HepG2 (cell line): ENCODE measurements around the gene TMEM260. TPM values are rescaled to one million over a fixed set of nuclear protein-coding genes. Genes with fewer than 3 reads are reported as not detected.

Experiments
- ATAC-seq: fragments of 200-7000 bp; cut with Tn5 transposase; 3 replicates; pipeline ENCODE4 v1.9.1; 2020; ENCODE audit warnings: mild to moderate bottlenecking, moderate library complexity
- BruUV-seq: library from RNA; stranded (reverse); fragments of 400-500 nt; replicated peaks from 2 replicates; lab custom pipeline; 2021; lab: Mats Ljungman, UMichigan
- CTCF ChIA-PET: fragments of 300-600 bp; formaldehyde crosslinking; extraction: SDS; loops from one replicate; lab custom pipeline; 2021; ENCODE audit warnings: low total read pairs, inconsistent platforms, low intra/inter-chr PET ratio; lab: Yijun Ruan, JAX
- POLR2A ChIA-PET: fragments of 350-600 bp; sonication (Branson Sonifier 250); formaldehyde crosslinking; loops from one replicate; lab custom pipeline; 2020; ENCODE audit warnings: antibody characterized with exemption, inconsistent platforms; lab: Yijun Ruan, JAX
- DNase-seq: peaks from one replicate; pipeline ENCODE4 v3.0.0-alpha.2; 2015; ENCODE audit warnings: low spot score
- FAIRE-seq: peaks from 3 replicates; lab custom pipeline; 2011; peaks lifted over from hg19 to GRCh38; lab: Jason Lieb, UNC
- H2AFZ ChIP-seq: one replicate; pipeline ENCODE4 v1.6.1; 2011; ENCODE audit warnings: low read length, inconsistent platforms
- H3K27ac ChIP-seq: fragments of 300-600 bp; 3 replicates; pipeline ENCODE4 v1.8.0; 2011; ENCODE audit warnings: mixed run types, mild to moderate bottlenecking, mixed read lengths, low read length, inconsistent platforms; ENCODE audit not compliant: insufficient read depth; ENCODE audit errors: extremely low read length
- H3K27me3 ChIP-seq, 2 experiments: fragments of 200-600 bp in 1 of 2; 2 replicates in 1 of 2; 3 replicates in 1 of 2; pipeline versions ENCODE4 v1.6.0 to v1.8.0; 2011; ENCODE audit warnings: low read length in 2 of 2, mild to moderate bottlenecking in 2 of 2, moderate library complexity in 2 of 2, inconsistent platforms in 1 of 2; ENCODE audit not compliant: insufficient read depth in 2 of 2, control insufficient read depth in 1 of 2
- H3K36me3 ChIP-seq, 2 experiments: fragments of 200-600 bp in 1 of 2; replicated peaks in 1 of 2; 2 replicates in 1 of 2; 3 replicates in 1 of 2; pipeline versions ENCODE4 v1.5.1 to v1.8.0; 2011; ENCODE audit warnings: low read length in 2 of 2, inconsistent platforms in 1 of 2; ENCODE audit not compliant: insufficient read depth in 2 of 2, control insufficient read depth in 1 of 2
- H3K4me1 ChIP-seq: 2 replicates; pipeline ENCODE4 v1.5.1; 2012; ENCODE audit warnings: low read length, inconsistent platforms; ENCODE audit not compliant: insufficient read depth
- H3K4me2 ChIP-seq: 2 replicates; pipeline ENCODE4 v1.6.0; 2011; ENCODE audit warnings: low read depth, low read length, inconsistent platforms
- H3K4me3 ChIP-seq, 3 experiments: fragments of 200-600 bp in 1 of 3; sonication (generic), shearing (Covaris generic) in 1 of 3; replicated peaks in 1 of 3; 2 replicates each; pipeline ENCODE4 v1.5.1; 2011 to 2016; ENCODE audit warnings: low read length in 3 of 3, inconsistent platforms in 2 of 3, low read depth in 2 of 3, mild to moderate bottlenecking in 2 of 3, control low read depth in 1 of 3, mixed read lengths in 1 of 3; ENCODE audit not compliant: insufficient read depth in 1 of 3
- H3K79me2 ChIP-seq: one replicate; pipeline ENCODE4 v1.6.1; 2011; ENCODE audit warnings: low read length, inconsistent platforms; ENCODE audit not compliant: insufficient read depth
- H3K9ac ChIP-seq: 2 replicates; pipeline ENCODE4 v1.6.0; 2011; ENCODE audit warnings: mild to moderate bottlenecking, low read depth, low read length, inconsistent platforms; ENCODE audit not compliant: insufficient read depth
- H3K9me3 ChIP-seq: 2 replicates; pipeline ENCODE4 v1.5.1; 2012; ENCODE audit warnings: mild to moderate bottlenecking, low read length
- H4K20me1 ChIP-seq: 2 replicates; pipeline ENCODE4 v1.6.0; 2011; ENCODE audit warnings: inconsistent platforms, mild to moderate bottlenecking, low read length, moderate library complexity; ENCODE audit not compliant: insufficient read depth
- CENPT ChIP-seq: sonication (generic); formaldehyde crosslinking; IDR thresholded peaks from 2 replicates; pipeline ENCODE4 v1.8.0; 2022; ENCODE audit warnings: low read depth, mild to moderate bottlenecking, moderate library complexity, missing genetic modification reagents
- DBP ChIP-seq: sonication (generic); formaldehyde crosslinking; IDR thresholded peaks from 2 replicates; pipeline ENCODE4 v1.4.0; 2020; ENCODE audit warnings: missing genetic modification reagents; ENCODE audit errors: not compliant biosample characterization
- GMEB1 ChIP-seq: sonication (generic); formaldehyde crosslinking; IDR thresholded peaks from 2 replicates; pipeline ENCODE4 v1.5.1; 2020; ENCODE audit warnings: missing genetic modification reagents, mild to moderate bottlenecking, borderline replicate concordance
- MIER3 ChIP-seq: IDR thresholded peaks from 2 replicates; pipeline ENCODE4 v1.6.1; 2016; ENCODE audit warnings: missing compliant biosample characterization, borderline replicate concordance
- REST ChIP-seq, 2 experiments: IDR thresholded peaks; 2 replicates each; pipeline ENCODE4 v1.6.1; 2011 to 2012; ENCODE audit warnings: low read length in 2 of 2, borderline replicate concordance in 1 of 2, low read depth in 1 of 2, mild to moderate bottlenecking in 1 of 2, moderate library complexity in 1 of 2
- SNAPC5 ChIP-seq: sonication (generic); formaldehyde crosslinking; IDR thresholded peaks from 2 replicates; pipeline ENCODE4 v1.8.1; 2023; ENCODE audit warnings: mild to moderate bottlenecking, missing genetic modification reagents, borderline replicate concordance
- U2AF2 ChIP-seq: fragments of 200-400 bp; formaldehyde crosslinking; IDR thresholded peaks from 2 replicates; pipeline ENCODE4 v1.6.1; 2017; ENCODE audit warnings: low read depth, mild to moderate bottlenecking, low read length
- ZNF10 ChIP-seq: sonication (generic); formaldehyde crosslinking; IDR thresholded peaks from 2 replicates; pipeline ENCODE4 v1.4.0; 2020; ENCODE audit warnings: mild to moderate bottlenecking, low read depth, missing genetic modification reagents, borderline replicate concordance
- ZNF432 ChIP-seq: sonication (generic); formaldehyde crosslinking; IDR thresholded peaks from 2 replicates; pipeline ENCODE4 v1.5.0; 2020; ENCODE audit warnings: missing genetic modification reagents, mild to moderate bottlenecking, borderline replicate concordance
- WGBS: methylation state at CpG from one replicate; pipeline ENCODE4 v1.1.6; 2017; ENCODE audit warnings: low lambda C conversion rate; 5-methylcytosine and 5-hydroxymethylcytosine counted together
- in situ Hi-C: cut with HindIII; loops from 2 replicates; pipeline ENCODE4 v1.10.0; 2017; ENCODE audit warnings: low pct_unique_long_range_greater_than_20kb; ENCODE audit not compliant: extremely low pct_ligation_motif_present
- intact Hi-C: fragments of 100-400 bp; cut with micrococcal nuclease; formaldehyde crosslinking; loops from one replicate; pipeline ENCODE4 v1.10.0; 2022; ENCODE audit not compliant: unreplicated experiment
- polyA plus RNA-seq, 8 experiments: library from polyadenylated mRNA; depleted of rRNA in 3 of 8; stranded (reverse) in 7 of 8; unstranded in 1 of 8; fragments of >200 nt; fragmentation: Illumina TruSeq in 4 of 8; extraction: Trizol in 4 of 8; gene quantifications; 2 replicates each; pipeline versions ENCODE4 v1.2.1 to v1.2.3, GENCODE V29; 2011 to 2016; ENCODE audit warnings: low read depth in 4 of 8, missing spikeins in 1 of 8, mixed read lengths in 1 of 8; ENCODE audit not compliant: insufficient read depth in 1 of 8
- total RNA-seq, 5 experiments: library from RNA; depleted of rRNA; stranded (reverse); fragments of >200 nt; fragmentation: Illumina TruSeq; extraction: Trizol; gene quantifications; 2 replicates each; pipeline ENCODE4 v1.2.3, GENCODE V29; 2016; ENCODE audit warnings: low read depth in 1 of 5

Gene TMEM260
- total and polyA plus RNA-seq, 2 of the 13 experiments (the other 11 are each of a cell fraction or from before 2014, with no cell fraction given), result 7.7 to 9.3 TPM

GRCh38 chr14:56632195-56632594 lies 52.6 kb downstream of the TMEM260 start (continued):
- TF ChIP-seq REST (IDR thresholded peaks at IDR 0.05; ENCODE audit: borderline replicate concordance in 1 of 2, low read depth in 1 of 2, low read length in 2 of 2), result no peak

- in situ Hi-C loops, result no loop called here
- TF ChIP-seq U2AF2 (no peak), CENPT (no peak), ZNF432 (CRISPR knock-in tag) (no peak), DBP (CRISPR knock-in tag) (no peak), GMEB1 (no peak), ZNF10 (CRISPR knock-in tag) (no peak), SNAPC5 (CRISPR knock-in tag) (no peak), MIER3 (CRISPR knock-in tag) (no peak)
- TF ChIP-seq, all 625 proteins: peak for 0
- Histone ChIP-seq H3K27ac (no peak overlapping the region), H3K4me2 (no peak overlapping the region), H3K4me3 (no peak overlapping the region), H2AFZ (no peak overlapping the region), H3K36me3 (peaks cover 14 to 25% of the 10 kb centered on the region in 2 experiments; a peak in 4 of 5 replicates), H3K79me2 (no peaks in the 10 kb centered on the region), H3K9ac (no peak overlapping the region), H3K27me3 (no peaks in the 10 kb centered on the region), H3K9me3 (no peaks in the 10 kb centered on the region), H4K20me1 (no peaks in the 10 kb centered on the region), H3K4me1 (no peaks in the 10 kb centered on the region)
- DNase-seq (no peak), ATAC-seq (no peak), FAIRE-seq (no peak)
- CTCF ChIA-PET, result no interaction called here
- intact Hi-C loops, result no loop called here
- WGBS, result 90% methylated on average over 1 of the region's 1 CpG
- BruUV-seq, result no TSS peak
- POLR2A ChIA-PET, result no interaction called here
Measured at GRCh38 chr14:56633544-56633943, 53.9 kb downstream of the TMEM260 start.
